Measurements from ENCODE around the gene CFAP299. TPM values are rescaled to one million over a fixed set of nuclear protein-coding genes. Genes with fewer than 3 reads are reported as not detected.

CFAP299 gene
- total RNA-seq, 4 donors from 2014 or later: 0.79 TPM; not detected in 3

DNA sequence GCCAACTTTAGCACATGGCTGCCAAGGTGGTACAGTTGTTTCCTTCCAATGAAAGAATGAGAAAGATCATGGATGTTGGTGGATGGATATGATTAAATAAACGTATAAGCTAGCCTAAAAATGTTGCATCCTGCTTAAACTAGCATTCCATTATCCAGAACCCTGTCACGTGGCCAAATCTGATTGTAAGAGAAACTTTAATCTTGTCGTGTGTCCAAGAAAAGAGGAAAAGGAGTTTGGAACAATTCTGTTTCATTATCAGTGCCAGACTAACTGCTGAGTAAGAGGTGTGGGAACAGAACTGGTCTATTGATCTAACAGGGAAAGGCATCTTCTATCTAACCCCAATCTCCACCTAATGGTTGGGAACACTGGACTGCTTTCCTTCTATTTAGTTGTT, 369.8 kb downstream of the CFAP299 start:
- DNase-seq (ENCODE audit: low spot score) (no peak), ATAC-seq (ENCODE audit: low FRiP score) (no peak)
- TF ChIP-seq, protein P1, sequence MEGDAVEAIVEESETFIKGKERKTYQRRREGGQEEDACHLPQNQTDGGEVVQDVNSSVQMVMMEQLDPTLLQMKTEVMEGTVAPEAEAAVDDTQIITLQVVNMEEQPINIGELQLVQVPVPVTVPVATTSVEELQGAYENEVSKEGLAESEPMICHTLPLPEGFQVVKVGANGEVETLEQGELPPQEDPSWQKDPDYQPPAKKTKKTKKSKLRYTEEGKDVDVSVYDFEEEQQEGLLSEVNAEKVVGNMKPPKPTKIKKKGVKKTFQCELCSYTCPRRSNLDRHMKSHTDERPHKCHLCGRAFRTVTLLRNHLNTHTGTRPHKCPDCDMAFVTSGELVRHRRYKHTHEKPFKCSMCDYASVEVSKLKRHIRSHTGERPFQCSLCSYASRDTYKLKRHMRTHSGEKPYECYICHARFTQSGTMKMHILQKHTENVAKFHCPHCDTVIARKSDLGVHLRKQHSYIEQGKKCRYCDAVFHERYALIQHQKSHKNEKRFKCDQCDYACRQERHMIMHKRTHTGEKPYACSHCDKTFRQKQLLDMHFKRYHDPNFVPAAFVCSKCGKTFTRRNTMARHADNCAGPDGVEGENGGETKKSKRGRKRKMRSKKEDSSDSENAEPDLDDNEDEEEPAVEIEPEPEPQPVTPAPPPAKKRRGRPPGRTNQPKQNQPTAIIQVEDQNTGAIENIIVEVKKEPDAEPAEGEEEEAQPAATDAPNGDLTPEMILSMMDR (IDR thresholded peaks at IDR 0.05): no peak

DNA sequence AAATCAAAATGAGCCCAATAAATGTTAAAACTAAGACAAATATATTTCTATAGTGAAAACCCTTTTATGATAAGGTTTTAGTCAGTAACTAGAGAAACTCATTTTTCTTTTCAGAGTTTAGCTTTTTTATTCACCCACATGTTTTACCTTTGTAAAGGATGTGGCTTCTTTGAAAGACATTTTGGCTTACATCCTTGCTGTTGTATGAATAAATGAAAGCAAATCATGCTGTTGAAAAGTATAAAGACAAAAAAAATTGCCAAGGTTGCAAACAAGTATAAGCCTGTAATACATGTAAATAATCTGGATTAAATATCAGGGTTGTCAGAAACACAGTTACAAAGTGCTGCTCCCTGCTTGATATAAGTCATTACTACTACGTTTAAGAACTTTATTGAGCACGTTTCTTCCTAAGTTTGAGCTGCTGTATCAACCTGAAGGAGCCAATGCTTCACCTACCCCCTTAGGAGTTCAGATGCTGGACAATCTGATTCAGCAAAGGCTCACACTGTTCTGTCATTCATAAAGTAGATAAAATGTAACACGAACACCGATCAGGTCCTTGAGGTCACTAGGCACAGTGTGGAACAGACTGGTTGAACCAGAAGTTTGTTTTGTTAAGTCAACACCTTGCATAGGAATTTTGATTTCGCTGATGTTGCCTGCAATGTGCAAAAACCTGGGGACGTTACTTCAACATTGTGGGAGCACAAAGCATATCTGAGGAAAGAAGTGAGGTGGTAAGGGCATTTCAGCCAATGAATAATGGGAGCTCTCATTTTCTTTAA, 373.7 kb downstream of the CFAP299 start:
- ATAC-seq (ENCODE audit: low FRiP score) (no peak), DNase-seq (ENCODE audit: low spot score) (no peak)
- TF ChIP-seq, protein P1 (IDR thresholded peaks at IDR 0.05): no peak

DNA sequence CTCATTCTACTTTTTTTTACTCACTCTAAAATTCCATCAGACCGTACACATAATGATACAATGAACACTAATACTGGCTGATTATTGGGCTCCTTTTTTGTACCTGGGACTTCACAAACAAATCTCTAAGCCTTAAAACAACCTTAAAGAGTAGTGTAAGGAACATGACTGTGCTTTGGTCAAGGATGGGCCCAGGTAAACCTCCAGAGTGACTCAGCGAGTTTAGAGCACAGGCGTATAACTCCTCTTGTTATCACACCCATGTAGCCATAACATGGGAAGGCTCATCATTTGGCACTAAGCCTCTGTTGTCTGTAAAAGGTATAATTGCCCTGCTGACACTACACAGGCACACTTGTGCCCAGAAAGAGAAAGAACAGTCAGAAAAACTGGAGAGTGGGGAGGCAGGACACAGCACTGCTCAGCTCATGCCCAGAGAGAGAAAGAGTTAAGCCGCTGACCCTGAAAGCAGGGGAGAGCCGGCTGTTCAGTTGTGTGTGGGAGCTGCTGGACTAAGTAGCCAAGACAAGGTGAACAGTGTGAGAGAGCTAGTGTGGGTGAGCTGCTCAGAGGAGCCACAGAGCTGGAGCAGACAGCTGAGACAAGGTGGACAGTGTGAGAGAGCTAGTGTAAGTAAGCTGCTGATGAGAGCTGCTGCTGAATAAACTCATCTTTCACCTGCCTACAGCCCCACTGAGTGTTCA, 375.4 kb downstream of the CFAP299 start:
- ATAC-seq (ENCODE audit: low FRiP score) (no peak), DNase-seq (ENCODE audit: low spot score) (no peak)
- TF ChIP-seq, protein P1 (IDR thresholded peaks at IDR 0.05): no peak

DNA sequence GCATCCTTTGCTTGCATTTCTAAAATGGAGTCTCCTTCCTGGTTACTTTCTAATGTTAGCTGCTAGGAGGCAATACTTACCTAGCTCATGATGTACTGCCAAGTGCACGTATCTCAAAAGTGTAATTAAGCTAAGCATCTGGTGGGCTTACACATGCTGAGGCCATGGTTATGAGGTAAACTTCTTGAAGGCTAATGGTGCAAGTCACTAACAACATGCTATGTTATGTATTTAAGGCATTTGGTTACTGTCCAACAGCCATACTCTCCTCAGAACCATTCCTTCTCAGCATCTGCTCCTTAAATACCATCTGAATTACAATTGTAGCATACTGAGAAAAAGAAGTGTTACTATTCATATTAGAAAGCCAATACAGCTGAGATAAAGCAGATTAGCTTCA, 376.4 kb downstream of the CFAP299 start:
- ATAC-seq (ENCODE audit: low FRiP score): no peak
- TF ChIP-seq, protein P1 (IDR thresholded peaks at IDR 0.05): no peak
- DNase-seq (ENCODE audit: low spot score): no peak

DNA sequence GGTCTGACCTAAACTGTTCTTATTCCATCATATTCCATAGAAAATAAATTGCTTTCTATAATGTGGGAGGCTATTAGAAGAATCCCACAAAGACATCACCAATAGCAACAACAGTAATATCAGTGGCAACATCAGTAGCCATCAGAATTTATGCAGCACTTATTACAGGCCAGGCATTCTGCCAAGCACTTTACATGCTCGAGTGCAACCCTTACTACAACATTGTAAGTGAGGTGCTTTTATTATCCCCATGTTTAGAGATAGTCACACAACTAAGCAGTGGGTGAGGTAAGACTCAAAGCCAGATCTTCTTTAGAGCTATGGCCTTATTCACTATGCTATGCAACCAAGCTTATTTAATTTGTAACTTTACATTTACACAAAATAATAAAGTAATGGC, 377.9 kb downstream of the CFAP299 start:
- no peak for DNase-seq (ENCODE audit: low spot score)
- no peak for ATAC-seq (ENCODE audit: low FRiP score)
- TF ChIP-seq, protein P1 (IDR thresholded peaks at IDR 0.05): no peak

DNA sequence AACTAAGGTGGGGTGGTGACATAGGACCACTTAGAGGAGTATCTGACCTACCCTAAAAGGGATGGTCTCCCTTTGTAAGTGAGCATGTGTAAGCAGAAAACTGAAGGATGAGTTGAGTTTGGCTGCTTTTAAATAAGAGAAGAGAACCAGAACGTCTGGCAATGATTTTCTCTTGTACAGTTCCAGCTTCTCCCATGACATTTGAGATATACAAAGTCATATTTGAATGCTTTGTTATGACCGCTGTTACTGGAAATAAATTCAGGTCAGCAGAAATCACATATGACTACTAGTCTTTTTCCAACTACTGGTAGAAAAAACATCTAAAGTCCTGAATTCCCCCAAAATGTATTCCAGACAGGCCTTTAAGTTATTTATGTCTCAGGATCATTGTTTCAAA, 381.7 kb downstream of the CFAP299 start:
- DNase-seq (ENCODE audit: low spot score): no peak
- ATAC-seq (ENCODE audit: low FRiP score): no peak
- TF ChIP-seq, protein P1 (IDR thresholded peaks at IDR 0.05): no peak

Data from omental fat pad (tissue), 4 donors.